Activated naive CD8-positive, alpha-beta T cell treated with anti-CD3 and anti-CD28 coated beads, Interleukin-2, amount 50 U/mL, for 24 hours (primary cell): Measurements from ENCODE around the gene MCL1.
"Not testable (repeated sequence)": the region's sequence is repeated elsewhere in the genome, so short reads cannot be mapped to it uniquely, and the experiment has no call there.

Experiments used
- ATAC-seq: fragments of 150-1000 bp; cut with Tn5 transposase; one replicate; pipeline ENCODE4 v1.10.0; 2021
- DNase-seq: peaks from one replicate; pipeline ENCODE4 v3.0.0; 2021
- H3K27ac Mint-ChIP-seq: one replicate; pipeline ENCODE4 v1.8.0; 2021; ENCODE audit warnings: mild to moderate bottlenecking, mixed read lengths
- H3K27me3 Mint-ChIP-seq: one replicate; pipeline ENCODE4 v1.8.0; 2021; ENCODE audit warnings: mixed read lengths
- H3K36me3 Mint-ChIP-seq: one replicate; pipeline ENCODE4 v1.8.0; 2021; ENCODE audit warnings: low read depth, mixed read lengths
- H3K4me1 Mint-ChIP-seq: one replicate; pipeline ENCODE4 v1.8.0; 2021; ENCODE audit warnings: mixed read lengths
- H3K4me3 Mint-ChIP-seq: one replicate; pipeline ENCODE4 v1.8.0; 2021; ENCODE audit warnings: mild to moderate bottlenecking, moderate library complexity, mixed read lengths
- H3K9me3 Mint-ChIP-seq: one replicate; pipeline ENCODE4 v1.8.0; 2021; ENCODE audit warnings: mixed read lengths

The MCL1 gene

DNA sequence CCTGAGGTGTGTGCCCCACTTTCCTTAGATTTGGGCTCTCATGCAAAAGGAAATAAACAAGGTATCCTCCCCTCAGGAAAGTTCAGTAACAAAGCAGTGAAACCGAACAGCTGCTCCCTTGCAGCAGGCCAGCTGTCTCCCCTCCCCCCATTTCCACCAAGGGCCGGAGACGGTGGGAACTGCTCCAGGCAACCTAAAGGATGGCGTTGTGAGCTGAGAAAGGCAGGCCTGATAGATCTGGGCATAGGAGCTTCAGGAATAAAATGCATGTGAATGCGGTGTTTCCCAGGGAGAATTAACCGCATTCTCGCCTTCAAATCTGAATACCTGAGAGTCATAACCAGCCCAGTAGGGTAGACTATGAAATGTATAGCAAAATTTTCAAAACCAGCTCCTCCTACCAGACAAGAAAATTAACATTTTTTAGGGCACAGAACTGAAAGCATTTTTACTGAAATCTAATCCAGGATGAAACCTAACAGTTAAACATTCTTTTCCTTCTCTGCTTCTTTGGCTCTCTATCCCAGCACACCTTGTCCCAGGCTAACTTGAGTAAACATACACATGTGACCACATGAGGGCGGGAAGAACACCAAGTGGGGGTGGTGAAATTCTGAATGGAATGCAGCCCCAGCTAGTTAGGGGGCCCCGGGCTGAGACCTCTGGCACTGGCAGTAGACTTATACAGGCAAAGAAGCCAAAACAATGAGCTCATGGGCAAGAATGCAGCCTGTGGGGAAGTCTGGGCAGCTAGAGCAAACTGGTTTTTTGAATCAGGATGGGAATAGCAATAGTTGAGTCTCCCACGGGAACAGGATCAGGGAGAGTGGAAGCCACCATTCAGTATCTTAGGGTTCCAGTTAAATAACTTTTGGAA, 11.5 kb downstream of the MCL1 start:
- H3K4me1 Mint-ChIP-seq, result peaks cover 97% of the 10 kb centered on the region
- peak overlapping the region; percentile 97 for H3K27ac Mint-ChIP-seq
- H3K9me3 Mint-ChIP-seq, result no peaks in the 10 kb centered on the region
- DNase-seq (peak; percentile 61), ATAC-seq (peak; percentile 16)
- peak overlapping the region; percentile 76 for H3K4me3 Mint-ChIP-seq
- H3K36me3 Mint-ChIP-seq, result peaks cover 36% of the 10 kb centered on the region
- no peaks in the 10 kb centered on the region for H3K27me3 Mint-ChIP-seq

DNA sequence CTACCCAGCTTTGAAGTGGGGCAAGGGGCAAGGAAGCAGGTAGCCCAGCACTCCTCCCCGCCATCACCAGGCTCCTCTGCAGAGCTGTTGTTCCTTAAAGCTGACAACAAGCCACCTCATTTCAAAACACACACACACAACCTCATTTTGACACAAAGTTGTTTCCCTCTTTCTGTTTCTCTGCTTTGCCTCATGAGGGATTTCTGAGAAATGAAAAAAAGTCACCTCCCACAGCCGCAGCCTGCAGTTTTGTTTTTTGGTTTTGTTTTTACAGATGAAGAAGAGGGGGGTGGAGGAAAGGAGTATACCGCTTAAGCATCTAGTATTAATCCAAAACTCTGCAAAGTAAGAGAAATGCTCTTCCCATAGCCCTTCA, 12.1 kb downstream of the MCL1 start:
- Mint-ChIP-seq H3K9me3 (no peaks in the 10 kb centered on the region), H3K4me3 (peak overlapping the region; percentile 76), H3K27ac (peak overlapping the region; percentile 97), H3K36me3 (peaks cover 30% of the 10 kb centered on the region), H3K27me3 (no peaks in the 10 kb centered on the region), H3K4me1 (peaks cover 97% of the 10 kb centered on the region)
- peak; percentile 57 for DNase-seq
- peak; percentile 38 for ATAC-seq

DNA sequence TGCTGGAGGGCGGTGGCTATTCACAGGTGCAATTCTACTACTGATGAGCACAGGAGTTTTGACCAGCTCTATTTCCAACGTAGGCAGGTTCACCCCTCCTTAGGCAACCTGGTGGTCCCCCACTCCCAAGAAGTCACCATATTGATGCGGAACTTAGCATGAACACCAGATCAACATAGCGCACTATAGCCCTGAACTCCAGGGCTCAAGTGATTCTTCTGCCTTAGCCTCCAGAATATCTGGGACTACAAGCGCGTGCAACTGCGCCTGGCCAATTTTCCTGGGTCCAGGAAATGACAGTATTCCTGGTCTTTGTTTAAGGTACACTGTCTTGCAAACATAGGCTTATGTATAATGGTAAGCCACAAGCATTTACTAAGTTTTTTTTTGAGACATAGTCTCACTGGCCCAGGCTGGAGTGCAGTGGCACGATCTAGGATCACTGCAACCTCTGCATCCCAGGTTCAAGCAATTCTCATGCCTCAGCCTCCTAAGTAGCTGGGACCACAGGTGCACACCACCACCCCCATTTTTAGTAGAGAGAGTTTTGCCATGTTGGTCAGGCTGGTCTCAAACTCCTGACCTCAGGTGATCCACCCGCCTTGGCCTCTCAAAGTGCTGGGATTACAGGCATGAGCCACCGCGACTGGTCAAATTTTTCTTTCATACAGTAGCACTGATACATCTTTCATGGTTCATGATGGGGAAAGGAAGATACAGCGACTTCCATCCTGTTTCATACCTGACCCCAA, 12.6 kb downstream of the MCL1 start:
- Mint-ChIP-seq H3K27ac (peak overlapping the region; percentile 97), H3K4me3 (peak overlapping the region; percentile 76), H3K4me1 (peaks cover 93% of the 10 kb centered on the region), H3K36me3 (peaks cover 25% of the 10 kb centered on the region), H3K27me3 (no peaks in the 10 kb centered on the region), H3K9me3 (no peaks in the 10 kb centered on the region)
- DNase-seq, result no peak
- no peak for ATAC-seq

DNA sequence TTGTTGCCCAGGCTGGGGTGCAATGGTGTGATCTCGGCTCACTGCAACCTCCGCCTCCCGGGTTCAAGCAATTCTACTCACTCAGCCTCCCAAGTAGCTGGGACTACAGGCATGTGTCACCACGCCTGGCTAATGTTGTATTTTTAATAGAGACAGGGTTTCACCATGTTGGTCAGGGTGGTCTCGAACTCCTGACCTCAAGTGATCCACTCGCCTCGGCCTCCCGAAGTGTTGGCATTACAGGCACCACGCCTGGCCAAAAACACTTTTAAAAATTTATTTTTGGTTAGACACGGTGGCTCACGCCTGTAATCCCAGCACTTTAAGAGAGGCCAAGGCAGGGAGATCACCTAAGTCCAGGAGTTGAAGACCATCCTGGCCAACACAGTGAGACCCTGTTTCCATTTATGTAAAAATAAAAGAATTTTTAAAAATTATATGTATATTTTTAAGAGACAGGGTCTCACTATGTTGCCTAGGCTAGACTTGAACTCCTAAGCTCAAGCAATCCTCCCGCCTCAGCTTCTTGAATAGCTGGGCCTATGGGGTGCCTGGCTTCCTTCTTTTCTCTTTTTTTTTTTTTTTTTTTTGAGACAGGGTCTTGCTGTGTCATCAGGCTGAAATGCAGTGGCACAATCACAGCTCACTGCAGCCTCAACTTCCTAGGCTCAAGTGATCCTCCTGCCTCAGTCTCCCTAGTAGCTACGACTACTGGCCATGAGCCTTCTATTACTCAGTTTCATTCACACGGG, 14.0 kb downstream of the MCL1 start:
- H3K27me3 Mint-ChIP-seq, H3K4me3 Mint-ChIP-seq, H3K9me3 Mint-ChIP-seq, DNase-seq, ATAC-seq: not testable (repeated sequence)
- peak overlapping the region; percentile 98 for H3K27ac Mint-ChIP-seq
- H3K36me3 Mint-ChIP-seq, result peaks cover 13% of the 10 kb centered on the region
- H3K4me1 Mint-ChIP-seq, result peaks cover 87% of the 10 kb centered on the region

DNA sequence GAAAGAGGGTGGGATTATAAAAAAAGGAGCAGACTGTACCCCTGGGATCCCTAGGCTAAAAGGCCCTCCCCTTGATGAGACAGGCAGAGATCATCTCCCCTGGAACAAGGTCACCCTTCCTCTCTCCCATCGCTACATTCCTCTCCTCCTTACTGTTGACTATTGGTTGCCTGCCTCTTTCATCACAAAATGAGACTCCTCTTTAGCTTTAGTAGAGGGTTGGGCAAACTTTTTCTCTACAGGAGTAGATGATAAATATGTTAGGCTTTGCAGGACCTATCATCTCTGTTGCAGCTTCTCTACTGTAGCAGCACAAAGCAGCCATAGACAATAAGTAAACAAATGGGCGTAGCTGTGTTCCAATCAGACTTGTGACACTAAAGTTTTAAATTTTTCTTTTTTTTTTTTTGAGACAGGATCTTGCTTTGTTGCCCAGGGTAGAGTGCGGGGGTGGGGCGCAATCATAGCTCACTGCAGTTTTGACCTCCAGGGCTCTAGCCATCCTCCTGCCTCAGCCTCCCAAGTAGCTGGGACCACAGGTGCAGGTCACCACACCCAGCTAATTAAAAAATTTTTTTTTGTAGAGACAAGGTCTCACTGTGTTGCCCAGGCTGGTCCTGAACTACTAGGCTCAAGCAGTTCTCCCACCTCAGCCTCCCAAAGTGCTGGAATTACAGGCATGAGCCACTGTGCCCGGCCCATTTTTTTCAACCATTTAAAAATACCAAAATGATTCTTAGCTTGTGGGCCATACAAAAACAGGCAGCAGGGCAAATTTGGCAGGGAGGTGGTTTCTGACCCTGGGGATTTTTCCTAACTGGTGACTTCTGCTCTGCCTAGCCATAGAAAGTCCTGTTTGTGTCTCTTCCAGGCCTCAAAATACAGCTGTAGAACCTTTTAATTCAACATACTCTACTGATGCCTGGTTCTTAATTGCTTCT, 15.1 kb downstream of the MCL1 start:
- Mint-ChIP-seq H3K4me3 (peak overlapping the region; percentile 86), H3K27me3 (no peaks in the 10 kb centered on the region), H3K4me1 (peaks cover 83% of the 10 kb centered on the region), H3K9me3 (no peaks in the 10 kb centered on the region), H3K36me3 (peaks cover 4% of the 10 kb centered on the region), H3K27ac (peak overlapping the region; percentile 98)
- DNase-seq (no peak), ATAC-seq (no peak)

DNA sequence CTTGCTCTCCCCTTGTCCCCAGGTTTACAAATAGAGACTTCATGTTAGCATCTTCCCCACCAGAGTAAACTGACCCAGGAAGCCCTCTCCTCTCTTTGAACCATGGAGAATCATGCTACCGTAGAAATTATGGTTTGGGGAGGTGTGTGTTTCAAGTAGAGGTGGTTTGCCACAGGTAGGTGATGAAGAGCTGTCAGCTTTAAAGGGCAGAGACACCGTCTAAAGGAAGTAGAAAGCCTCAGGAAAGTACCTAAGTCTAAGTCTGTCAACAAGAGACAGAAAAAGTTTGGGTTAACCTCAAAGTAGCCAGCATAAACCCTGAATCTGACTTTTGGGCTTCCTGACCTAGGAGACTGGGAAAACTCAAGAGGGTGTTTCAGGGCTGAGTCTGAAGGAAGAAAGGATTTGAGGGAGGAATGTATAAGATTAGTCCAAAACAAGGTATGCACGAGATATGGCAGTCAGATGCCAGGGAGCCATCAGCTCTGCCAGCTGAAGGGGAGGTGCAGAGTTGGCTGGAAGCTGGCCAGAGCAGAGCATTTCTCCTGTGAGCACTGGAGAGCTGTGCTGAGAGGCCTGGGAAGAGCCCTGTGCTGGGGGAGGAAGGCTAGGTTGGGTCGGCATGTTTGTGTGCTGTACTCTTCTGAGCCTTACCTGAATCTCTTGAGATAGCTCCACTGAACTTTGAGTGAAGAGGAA, 15.9 kb downstream of the MCL1 start:
- DNase-seq, result no peak
- Mint-ChIP-seq H3K9me3 (no peaks in the 10 kb centered on the region), H3K36me3 (peaks cover 4% of the 10 kb centered on the region)

DNA sequence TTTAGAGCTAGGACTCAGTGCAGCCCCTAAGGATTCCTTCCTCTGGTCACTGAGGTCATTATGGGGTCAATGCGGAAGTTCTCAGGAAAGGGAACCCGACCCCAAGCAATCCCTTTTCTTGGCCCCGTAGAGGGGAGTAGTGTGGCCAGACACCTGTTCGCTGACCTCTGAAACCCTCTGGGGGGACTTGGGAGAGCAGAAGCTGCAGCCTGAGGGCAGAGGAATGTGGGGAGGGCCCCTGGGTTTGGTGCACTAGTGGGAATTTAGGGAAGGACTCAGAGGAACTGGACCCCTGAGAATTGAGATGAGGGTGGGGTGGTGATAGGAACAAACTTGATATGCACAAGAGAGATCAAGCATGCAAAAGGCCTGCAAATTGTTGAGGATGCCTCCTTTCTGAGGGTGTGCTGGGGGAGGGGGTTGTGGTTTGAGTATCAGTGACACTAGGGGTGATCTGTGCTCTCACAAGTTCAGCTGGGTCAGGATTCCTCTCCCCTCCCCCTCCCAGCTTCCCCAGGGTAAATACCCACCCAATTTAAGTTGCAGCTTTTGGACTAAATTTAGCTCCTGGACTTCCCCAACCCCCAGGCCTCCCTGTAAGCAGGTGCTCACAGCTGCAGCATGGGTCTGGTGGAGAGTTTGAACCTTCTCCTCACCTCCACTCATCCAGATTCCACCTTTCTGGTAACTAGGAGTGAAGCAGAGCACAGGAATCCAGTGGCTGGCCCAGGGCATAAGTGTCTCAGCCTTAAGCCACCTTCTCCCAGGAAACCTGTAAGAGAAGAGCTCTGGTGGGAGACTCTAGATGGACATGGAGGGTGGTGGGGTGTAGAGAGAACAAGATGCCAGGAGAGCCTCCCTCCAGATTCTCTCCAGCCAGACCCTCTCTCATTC, 16.7 kb downstream of the MCL1 start:
- Mint-ChIP-seq H3K36me3 (peaks cover 4% of the 10 kb centered on the region), H3K27me3 (no peaks in the 10 kb centered on the region), H3K9me3 (no peaks in the 10 kb centered on the region), H3K4me1 (peaks cover 66% of the 10 kb centered on the region), H3K4me3 (peak overlapping the region; percentile 86), H3K27ac (peak overlapping the region; percentile 98)
- ATAC-seq, result peak; percentile 31
- DNase-seq, result peak; percentile 85

More for the DNA sequence above, 15.9 kb downstream of the MCL1 start:
- no peaks in the 10 kb centered on the region for H3K27me3 Mint-ChIP-seq
- H3K4me1 Mint-ChIP-seq, result peaks cover 74% of the 10 kb centered on the region
- peak overlapping the region; percentile 86 for H3K4me3 Mint-ChIP-seq
- ATAC-seq, result peak; percentile 30
- peak overlapping the region; percentile 98 for H3K27ac Mint-ChIP-seq

DNA sequence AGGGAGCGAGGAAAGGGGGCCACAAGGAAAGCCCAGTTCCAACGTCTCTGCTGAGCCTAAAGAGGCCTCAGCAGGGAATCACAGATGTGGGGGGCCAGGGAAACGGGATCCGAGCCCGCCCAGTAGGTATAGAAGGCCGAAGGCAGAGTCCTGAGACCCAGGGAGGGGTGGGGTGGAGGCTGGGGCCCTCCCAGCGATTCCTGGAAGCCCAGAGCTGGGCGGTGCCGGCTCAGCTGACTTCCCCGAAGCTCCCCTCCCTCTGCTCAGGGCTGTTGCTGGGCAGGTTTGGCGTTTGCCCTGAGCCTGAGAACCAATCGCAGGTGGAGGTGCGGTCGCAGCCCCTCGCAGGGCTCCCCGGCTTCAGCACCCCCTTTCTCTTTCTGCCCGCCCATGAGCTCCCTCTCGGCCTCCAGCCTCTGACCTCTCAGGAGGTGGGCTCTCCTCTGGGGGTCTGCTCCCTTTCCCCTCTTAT, 17.4 kb downstream of the MCL1 start:
- ATAC-seq (peak; percentile 57), DNase-seq (peak; percentile 89)
- no peaks in the 10 kb centered on the region for H3K27me3 Mint-ChIP-seq
- H3K27ac Mint-ChIP-seq, result peak overlapping the region; percentile 98
- H3K4me3 Mint-ChIP-seq, result peak overlapping the region; percentile 86
- H3K9me3 Mint-ChIP-seq, result no peaks in the 10 kb centered on the region
- H3K36me3 Mint-ChIP-seq, result peaks cover under 1% of the 10 kb centered on the region
- peaks cover 60% of the 10 kb centered on the region for H3K4me1 Mint-ChIP-seq

DNA sequence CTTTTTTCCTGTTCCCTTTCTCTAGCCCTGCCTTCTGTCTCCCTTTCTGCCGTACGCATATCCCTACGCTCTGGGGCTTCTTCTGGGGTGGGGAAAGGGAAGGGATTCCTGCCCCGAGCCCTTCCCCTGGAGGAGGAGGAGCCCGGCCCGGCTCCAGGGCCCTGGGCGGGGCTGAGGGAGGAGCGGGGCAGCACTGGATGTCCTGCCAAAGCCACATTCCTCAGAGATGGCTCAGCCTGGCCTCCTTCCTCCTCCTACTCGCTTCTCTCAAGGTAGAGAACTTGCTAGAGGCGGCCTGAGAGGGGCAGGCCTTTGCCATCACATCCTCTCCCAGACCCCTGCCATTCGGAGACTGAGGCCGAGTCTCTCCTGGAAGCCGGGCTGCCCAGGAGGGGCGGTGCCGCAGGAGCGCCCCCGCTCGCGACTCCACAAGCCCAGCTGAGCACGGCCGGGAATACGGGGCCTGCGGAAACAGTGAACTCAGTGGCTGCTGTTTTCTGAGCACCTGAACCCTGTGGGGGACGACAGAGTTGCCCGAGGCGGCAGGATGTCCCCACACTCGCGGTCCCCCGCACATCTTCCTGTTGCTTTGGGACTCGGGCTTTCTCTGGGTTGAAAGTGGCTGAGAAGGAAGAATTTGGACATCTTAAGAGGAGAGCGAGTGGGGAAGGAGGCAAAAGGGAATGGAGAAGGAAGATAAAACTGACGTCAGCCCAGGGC, 18.0 kb downstream of the MCL1 start:
- peak overlapping the region; percentile 86 for H3K4me3 Mint-ChIP-seq
- no peaks in the 10 kb centered on the region for H3K9me3 Mint-ChIP-seq
- peaks cover 54% of the 10 kb centered on the region for H3K4me1 Mint-ChIP-seq
- peak overlapping the region; percentile 98 for H3K27ac Mint-ChIP-seq
- no peaks in the 10 kb centered on the region for H3K27me3 Mint-ChIP-seq
- H3K36me3 Mint-ChIP-seq, result no peaks in the 10 kb centered on the region
- peak; percentile 34 for ATAC-seq
- peak; percentile 71 for DNase-seq

DNA sequence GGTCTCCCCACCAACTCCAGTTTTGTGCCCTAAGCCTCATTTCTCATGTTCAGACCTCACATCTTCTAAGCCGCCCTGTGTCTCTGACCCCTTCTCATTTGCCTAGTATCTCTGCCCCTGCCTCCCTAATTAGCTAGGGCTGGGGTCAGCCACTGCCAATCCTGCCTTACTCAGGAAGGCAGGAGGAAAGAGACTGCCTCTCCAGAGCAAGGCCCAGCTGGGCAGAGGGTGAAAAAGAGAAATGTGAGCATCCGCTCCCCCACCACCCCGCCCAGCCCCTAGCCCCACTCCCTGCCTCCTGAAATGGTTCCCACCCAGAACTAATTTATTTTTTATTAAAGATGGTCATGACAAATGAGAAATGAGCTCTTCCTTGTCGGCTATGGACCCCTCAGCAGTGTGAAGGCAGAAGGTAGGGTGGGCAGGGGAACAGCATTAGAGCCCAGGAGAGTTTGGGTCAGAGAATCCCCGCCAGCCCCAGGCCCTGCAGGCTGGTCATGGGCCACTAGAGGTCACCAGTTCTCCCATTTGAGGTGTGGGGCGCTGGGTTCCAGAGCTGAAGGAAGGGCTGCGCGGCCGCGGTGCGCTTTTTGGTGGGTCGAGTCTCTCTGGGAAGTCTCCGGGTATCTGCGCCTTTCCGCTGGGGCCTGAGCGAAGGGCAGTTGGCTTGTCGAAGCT, 18.7 kb downstream of the MCL1 start:
- Mint-ChIP-seq H3K9me3 (no peaks in the 10 kb centered on the region), H3K27me3 (no peaks in the 10 kb centered on the region), H3K4me3 (peak overlapping the region; percentile 86), H3K4me1 (peaks cover 48% of the 10 kb centered on the region), H3K36me3 (no peaks in the 10 kb centered on the region), H3K27ac (peak overlapping the region; percentile 98)
- DNase-seq (peak; percentile 92), ATAC-seq (peak; percentile 45)

DNA sequence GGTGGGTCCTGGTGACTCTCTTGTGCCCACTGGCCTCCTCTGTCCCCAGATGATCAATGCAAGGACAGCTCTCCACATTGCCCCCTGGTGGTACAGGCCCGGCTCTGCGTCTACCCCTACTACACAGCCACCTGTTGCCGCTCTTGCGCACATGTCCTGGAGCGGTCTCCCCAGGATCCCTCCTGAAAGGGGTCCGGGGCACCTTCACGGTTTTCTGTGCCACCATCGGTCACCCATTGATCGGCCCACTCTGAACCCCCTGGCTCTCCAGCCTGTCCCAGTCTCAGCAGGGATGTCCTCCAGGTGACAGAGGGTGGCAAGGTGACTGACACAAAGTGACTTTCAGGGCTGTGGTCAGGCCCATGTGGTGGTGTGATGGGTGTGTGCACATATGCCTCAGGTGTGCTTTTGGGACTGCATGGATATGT, 19.4 kb downstream of the MCL1 start:
- DNase-seq (peak; percentile 81), ATAC-seq (no peak)
- Mint-ChIP-seq H3K4me1 (peaks cover 43% of the 10 kb centered on the region), H3K27ac (peak overlapping the region; percentile 68), H3K9me3 (no peaks in the 10 kb centered on the region), H3K27me3 (no peaks in the 10 kb centered on the region), H3K36me3 (no peaks in the 10 kb centered on the region), H3K4me3 (peak overlapping the region; percentile 40)
